OCI-LY1 (cell line): ENCODE data around the gene WIPF3.

Source experiments
- H2AFZ ChIP-seq: fragments of 200-600 bp; sonication (generic), shearing (Covaris generic); 2 replicates; pipeline ENCODE4 v1.6.0; 2014; ENCODE audit warnings: antibody characterized with exemption, mild to moderate bottlenecking, low read length
- H3F3A ChIP-seq: fragments of 200-600 bp; sonication (generic), shearing (Covaris generic); 2 replicates; pipeline ENCODE4 v1.6.0; 2014; ENCODE audit warnings: mild to moderate bottlenecking, antibody characterized with exemption, low read length, moderate library complexity; ENCODE audit not compliant: insufficient read depth
- H3K27ac ChIP-seq: fragments of 200-600 bp; sonication (generic); 2 replicates; pipeline ENCODE4 v1.5.1; 2014; ENCODE audit warnings: low read length, mixed run types, mild to moderate bottlenecking, low read depth; ENCODE audit not compliant: poor library complexity, severe bottlenecking
- H3K27me3 ChIP-seq: fragments of 200-600 bp; sonication (generic); 2 replicates; pipeline ENCODE4 v1.6.0; 2014; ENCODE audit warnings: antibody characterized with exemption, mild to moderate bottlenecking, low read length, moderate library complexity; ENCODE audit not compliant: insufficient read depth
- H3K36me3 ChIP-seq: fragments of 200-600 bp; sonication (generic); 2 replicates; pipeline ENCODE4 v1.6.1; 2014; ENCODE audit warnings: mild to moderate bottlenecking, antibody characterized with exemption, low read length, moderate library complexity, mixed read lengths; ENCODE audit not compliant: insufficient read depth
- H3K4me1 ChIP-seq: fragments of 200-600 bp; sonication (generic); 2 replicates; pipeline ENCODE4 v1.5.1; 2014; ENCODE audit warnings: mild to moderate bottlenecking, low read length, moderate library complexity; ENCODE audit not compliant: insufficient read depth, severe bottlenecking
- H3K4me2 ChIP-seq: fragments of 200-600 bp; sonication (generic), shearing (Covaris generic); 2 replicates; pipeline ENCODE4 v1.6.1; 2014; ENCODE audit warnings: low read length
- H3K4me3 ChIP-seq: fragments of 200-600 bp; sonication (generic); 2 replicates; pipeline ENCODE4 v1.5.1; 2014; ENCODE audit warnings: low read length, low read depth, mild to moderate bottlenecking, mixed read lengths; ENCODE audit not compliant: poor library complexity, severe bottlenecking
- H3K79me2 ChIP-seq: fragments of 200-600 bp; shearing (Covaris generic); 2 replicates; pipeline ENCODE4 v1.6.1; 2016; ENCODE audit warnings: mixed run types, low read length, mixed read lengths; ENCODE audit not compliant: insufficient read depth
- H3K9ac ChIP-seq: fragments of 200-600 bp; sonication (generic), shearing (Covaris generic); 2 replicates; pipeline ENCODE4 v1.6.1; 2014; ENCODE audit warnings: mild to moderate bottlenecking, low read length, mixed read lengths
- H3K9me2 ChIP-seq: fragments of 200-600 bp; sonication (generic), shearing (Covaris generic); 2 replicates; pipeline ENCODE4 v1.6.1; 2014; ENCODE audit warnings: low read depth, mild to moderate bottlenecking, low read length, mixed read lengths
- H3K9me3 ChIP-seq: fragments of 200-600 bp; shearing (Covaris generic); 2 replicates; pipeline ENCODE4 v1.6.1; 2014; ENCODE audit warnings: low read length, mixed read lengths
- H4K20me1 ChIP-seq: fragments of 200-600 bp; sonication (generic), shearing (Covaris generic); 2 replicates; pipeline ENCODE4 v1.6.0; 2016; ENCODE audit warnings: mild to moderate bottlenecking, low read length; ENCODE audit not compliant: insufficient read depth
- EZH2 ChIP-seq: fragments of 200-600 bp; sonication (generic), shearing (Covaris generic); IDR thresholded peaks from 2 replicates; pipeline ENCODE4 v1.8.0; 2017; ENCODE audit warnings: borderline replicate concordance, mixed run types, mild to moderate bottlenecking, antibody characterized with exemption, low read length, moderate library complexity, mixed read lengths
- TF ChIP-seq, protein P1 (sequence below): fragments of 200-600 bp; sonication (generic), shearing (Covaris generic); IDR thresholded peaks from 2 replicates; pipeline ENCODE4 v1.5.1; 2017; ENCODE audit warnings: mild to moderate bottlenecking, antibody characterized with exemption, low read length, moderate library complexity, mixed read lengths

WIPF3 gene

DNA sequence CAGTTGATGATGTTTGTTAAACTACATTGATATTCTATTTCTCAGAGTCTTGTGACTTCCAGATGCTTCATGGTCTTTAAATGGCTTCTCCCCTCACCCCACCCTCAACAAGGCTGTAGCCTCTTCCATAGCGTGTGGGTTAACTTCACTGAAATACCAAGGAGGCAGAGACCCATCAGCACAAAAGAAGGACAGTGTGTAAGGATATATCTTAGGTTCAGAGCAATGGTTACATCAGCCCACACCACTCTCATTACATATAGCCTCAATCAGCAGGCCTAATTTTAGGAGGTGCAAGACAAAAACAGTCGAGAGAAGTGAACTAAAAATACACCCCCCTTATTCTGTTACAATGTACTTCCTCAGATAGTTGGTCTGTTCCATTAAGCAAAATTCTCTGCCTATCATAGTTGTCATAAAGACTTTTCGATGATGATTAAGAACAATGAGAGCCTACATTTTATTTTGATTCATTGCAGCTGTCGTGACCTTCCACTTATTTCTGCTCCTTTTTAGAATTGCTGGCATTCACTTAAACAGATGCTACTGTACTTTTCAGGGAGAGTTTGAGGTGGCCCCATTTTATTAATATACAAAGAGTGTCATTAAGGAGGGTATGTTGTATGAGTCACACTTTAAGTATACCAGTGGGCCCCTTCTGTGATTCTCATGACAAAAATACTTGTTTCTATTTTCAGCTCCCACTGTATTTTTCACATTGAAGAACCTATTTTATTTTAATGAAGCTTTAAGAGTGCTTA is 52.1 kb downstream of the WIPF3 start:
- H3K9ac ChIP-seq, result no peak overlapping the region
- H3K4me2 ChIP-seq, result no peak overlapping the region
- H3K79me2 ChIP-seq, result no peaks in the 10 kb centered on the region

DNA sequence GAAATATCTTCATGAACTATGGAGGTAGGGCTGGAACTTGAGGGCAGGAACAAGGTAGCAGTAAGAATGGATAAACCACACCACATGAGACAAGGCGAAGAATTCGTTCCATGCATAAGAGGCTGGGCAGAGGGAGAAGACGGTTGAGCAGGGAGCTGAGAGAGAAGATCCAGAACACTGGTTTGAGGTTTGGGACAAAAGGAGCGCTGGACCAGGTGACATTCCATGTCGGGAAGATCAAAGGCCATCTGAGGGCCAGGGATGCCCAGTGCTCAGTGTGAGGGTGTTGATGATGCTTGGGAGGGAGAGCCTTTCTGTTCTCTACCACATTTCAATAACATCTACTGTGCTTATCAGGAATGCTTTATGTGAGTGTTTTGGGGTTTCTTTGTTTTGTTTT is 52.8 kb downstream of the WIPF3 start:
- no peaks in the 10 kb centered on the region for H3K36me3 ChIP-seq
- no peaks in the 10 kb centered on the region for H3F3A ChIP-seq
- no peak overlapping the region for H3K27ac ChIP-seq
- no peak overlapping the region for H3K9ac ChIP-seq
- no peaks in the 10 kb centered on the region for H3K9me2 ChIP-seq
- no peak overlapping the region for H3K4me2 ChIP-seq
- H3K4me1 ChIP-seq, result no peaks in the 10 kb centered on the region
- H3K9me3 ChIP-seq, result no peaks in the 10 kb centered on the region
- H3K4me3 ChIP-seq, result no peak overlapping the region
- no peaks in the 10 kb centered on the region for H3K79me2 ChIP-seq
- no peak for TF ChIP-seq EZH2
- TF ChIP-seq, protein P1, sequence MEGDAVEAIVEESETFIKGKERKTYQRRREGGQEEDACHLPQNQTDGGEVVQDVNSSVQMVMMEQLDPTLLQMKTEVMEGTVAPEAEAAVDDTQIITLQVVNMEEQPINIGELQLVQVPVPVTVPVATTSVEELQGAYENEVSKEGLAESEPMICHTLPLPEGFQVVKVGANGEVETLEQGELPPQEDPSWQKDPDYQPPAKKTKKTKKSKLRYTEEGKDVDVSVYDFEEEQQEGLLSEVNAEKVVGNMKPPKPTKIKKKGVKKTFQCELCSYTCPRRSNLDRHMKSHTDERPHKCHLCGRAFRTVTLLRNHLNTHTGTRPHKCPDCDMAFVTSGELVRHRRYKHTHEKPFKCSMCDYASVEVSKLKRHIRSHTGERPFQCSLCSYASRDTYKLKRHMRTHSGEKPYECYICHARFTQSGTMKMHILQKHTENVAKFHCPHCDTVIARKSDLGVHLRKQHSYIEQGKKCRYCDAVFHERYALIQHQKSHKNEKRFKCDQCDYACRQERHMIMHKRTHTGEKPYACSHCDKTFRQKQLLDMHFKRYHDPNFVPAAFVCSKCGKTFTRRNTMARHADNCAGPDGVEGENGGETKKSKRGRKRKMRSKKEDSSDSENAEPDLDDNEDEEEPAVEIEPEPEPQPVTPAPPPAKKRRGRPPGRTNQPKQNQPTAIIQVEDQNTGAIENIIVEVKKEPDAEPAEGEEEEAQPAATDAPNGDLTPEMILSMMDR, result no peak
- H4K20me1 ChIP-seq, result no peaks in the 10 kb centered on the region
- H3K27me3 ChIP-seq, result no peaks in the 10 kb centered on the region
- H2AFZ ChIP-seq, result no peak overlapping the region

More for the DNA sequence above, 52.1 kb downstream of the WIPF3 start:
- Histone ChIP-seq H3K36me3 (no peaks in the 10 kb centered on the region), H4K20me1 (no peaks in the 10 kb centered on the region), H3K27ac (no peak overlapping the region), H3K9me2 (no peaks in the 10 kb centered on the region), H3K27me3 (no peaks in the 10 kb centered on the region), H2AFZ (no peak overlapping the region), H3K4me3 (no peak overlapping the region), H3K4me1 (no peaks in the 10 kb centered on the region), H3F3A (no peaks in the 10 kb centered on the region), H3K9me3 (no peaks in the 10 kb centered on the region)
- TF ChIP-seq, protein P1, result no peak
- no peak for TF ChIP-seq EZH2

DNA sequence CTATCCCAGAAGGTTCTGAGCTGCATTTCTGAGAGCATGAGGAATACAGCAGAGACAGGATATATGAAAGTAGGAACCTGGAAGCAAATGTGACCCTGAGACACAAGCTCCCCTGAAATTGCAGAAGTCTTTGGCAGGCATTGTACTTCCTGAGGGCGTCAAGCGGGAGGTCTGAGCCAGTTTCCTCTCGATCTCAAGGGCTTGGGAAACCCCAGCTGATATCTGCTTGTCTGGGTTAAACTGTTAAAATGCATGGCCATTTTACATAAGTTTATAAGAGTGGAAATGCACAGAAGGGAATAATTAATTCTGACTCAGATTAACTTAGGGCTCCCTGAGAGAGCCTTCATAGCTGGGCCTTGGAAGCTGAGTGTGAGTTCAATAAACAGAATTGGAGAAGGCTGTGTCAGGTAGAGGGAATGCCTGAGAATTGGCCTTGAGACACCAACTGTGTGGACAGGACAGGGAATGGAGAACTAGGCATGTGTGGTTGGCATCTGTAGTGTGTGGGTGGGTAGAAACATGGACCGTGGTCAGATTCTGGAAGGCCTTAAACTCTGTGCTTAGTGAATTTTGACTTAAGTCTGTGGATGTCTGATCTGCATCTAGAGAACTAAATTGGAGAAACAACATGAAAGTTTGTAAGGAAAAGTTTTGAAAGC is 53.3 kb downstream of the WIPF3 start:
- Histone ChIP-seq H2AFZ (no peak overlapping the region), H3K27me3 (no peaks in the 10 kb centered on the region), H3K9me2 (no peaks in the 10 kb centered on the region), H3K36me3 (no peaks in the 10 kb centered on the region), H3K9ac (no peak overlapping the region), H3K27ac (no peak overlapping the region), H3K4me3 (no peak overlapping the region), H3K4me1 (no peaks in the 10 kb centered on the region), H4K20me1 (no peaks in the 10 kb centered on the region), H3K4me2 (no peak overlapping the region), H3K79me2 (no peaks in the 10 kb centered on the region), H3F3A (no peaks in the 10 kb centered on the region), H3K9me3 (no peaks in the 10 kb centered on the region)
- TF ChIP-seq, protein P1, result no peak
- TF ChIP-seq EZH2, result no peak
